GM12878 (cell line): ENCODE results near the gene SEPTIN5. TPM values are rescaled to one million over a fixed set of nuclear protein-coding genes. Genes with fewer than 3 reads are reported as not detected.

Experiments
- ATAC-seq: fragments of 200-7000 bp; cut with Tn5 transposase; 3 replicates; pipeline ENCODE4 v1.9.1; 2020; ENCODE audit warnings: mild to moderate bottlenecking, moderate library complexity
- BruUV-seq: library from RNA; stranded (reverse); fragments of 400-500 nt; replicated peaks from 2 replicates; lab custom pipeline; 2021; lab: Mats Ljungman, UMichigan
- CTCF ChIA-PET: fragments of 300-600 bp; sonication (Branson Sonifier 250); formaldehyde crosslinking; extraction: SDS; loops from one replicate; lab custom pipeline; 2021; ENCODE audit warnings: inconsistent platforms; lab: Yijun Ruan, JAX
- POLR2A ChIA-PET: fragments of 350-600 bp; formaldehyde crosslinking; extraction: SDS; loops from one replicate; lab custom pipeline; 2021; ENCODE audit warnings: inconsistent platforms; lab: Charles Lee
- RAD21 ChIA-PET: fragments of 300-600 bp; sonication (Branson Sonifier 250); formaldehyde crosslinking; loops from one replicate; lab custom pipeline; 2023; ENCODE audit warnings: antibody characterized with exemption; ENCODE audit not compliant: unreplicated experiment; lab: Charles Lee
- SMC1A ChIA-PET: fragments of 300-600 bp; sonication (Branson Sonifier 250); formaldehyde crosslinking; loops from one replicate; lab custom pipeline; 2023; ENCODE audit not compliant: unreplicated experiment, uncharacterized antibody; lab: Charles Lee
- DNase-seq: peaks from one replicate; pipeline ENCODE4 v3.0.0-alpha.2; 2011; ENCODE audit warnings: low read depth, low spot score
- FAIRE-seq: peaks from 3 replicates; lab custom pipeline; 2011; peaks lifted over from hg19 to GRCh38; lab: Jason Lieb, UNC
- H2AFZ ChIP-seq: 2 replicates; pipeline ENCODE4 v1.6.0; 2011; ENCODE audit warnings: low read depth, low read length, control low read depth; ENCODE audit not compliant: control insufficient read depth
- H3K27ac ChIP-seq: 2 replicates; pipeline ENCODE4 v1.5.1; 2011; ENCODE audit warnings: control low read depth; ENCODE audit not compliant: control insufficient read depth, insufficient read depth
- H3K27me3 ChIP-seq, 2 experiments: replicated peaks in 1 of 2; 2 replicates each; pipeline versions ENCODE4 v1.6.0 to v1.6.1; 2011; ENCODE audit warnings: low read length in 1 of 2; ENCODE audit not compliant: control insufficient read depth in 2 of 2, insufficient read depth in 2 of 2
- H3K36me3 ChIP-seq, 2 experiments: 2 replicates each; pipeline ENCODE4 v1.5.1; 2011; ENCODE audit warnings: low read length in 1 of 2; ENCODE audit not compliant: control insufficient read depth in 2 of 2, insufficient read depth in 2 of 2
- H3K4me1 ChIP-seq: 2 replicates; pipeline ENCODE4 v1.6.1; 2011; ENCODE audit warnings: mild to moderate bottlenecking, low read length, moderate library complexity, mixed read lengths; ENCODE audit not compliant: control insufficient read depth, insufficient read depth
- H3K4me2 ChIP-seq: 2 replicates; pipeline ENCODE4 v1.6.0; 2011; ENCODE audit warnings: control low read depth; ENCODE audit not compliant: control insufficient read depth, insufficient read depth
- H3K4me3 ChIP-seq: fragments of 200-600 bp; sonication (generic); 2 replicates; pipeline ENCODE4 v1.5.1; 2016
- H3K79me2 ChIP-seq: 2 replicates; pipeline ENCODE4 v1.6.0; 2011; ENCODE audit warnings: low read length; ENCODE audit not compliant: control insufficient read depth, insufficient read depth
- H3K9ac ChIP-seq: 2 replicates; pipeline ENCODE4 v1.8.0; 2011; ENCODE audit warnings: low read length, control low read depth, mixed read lengths; ENCODE audit not compliant: control insufficient read depth, insufficient read depth
- H3K9me3 ChIP-seq: replicated peaks from 3 replicates; pipeline ENCODE4 v1.5.1; 2011; ENCODE audit warnings: mild to moderate bottlenecking, low read length; ENCODE audit not compliant: control insufficient read depth, insufficient read depth
- H4K20me1 ChIP-seq: 2 replicates; pipeline ENCODE4 v1.6.0; 2011; ENCODE audit not compliant: control insufficient read depth, insufficient read depth
- IRF5 ChIP-seq: fragments of 450-650 bp; IDR thresholded peaks from 2 replicates; pipeline ENCODE4 v1.6.1; 2017; ENCODE audit warnings: borderline replicate concordance
- SMAD5 ChIP-seq: IDR thresholded peaks from 2 replicates; pipeline ENCODE4 v1.6.1; 2016; ENCODE audit warnings: antibody characterized with exemption, low read depth
- YBX1 ChIP-seq: fragments of 450-650 bp; IDR thresholded peaks from 2 replicates; pipeline ENCODE4 v1.6.1; 2016; ENCODE audit warnings: antibody characterized with exemption
- YY1 ChIP-seq: IDR thresholded peaks from 2 replicates; pipeline ENCODE4 v1.6.1; 2011; ENCODE audit warnings: low read depth, mild to moderate bottlenecking, low read length
- ZZZ3 ChIP-seq: IDR thresholded peaks from 2 replicates; pipeline ENCODE4 v1.6.1; 2011; ENCODE audit warnings: low read depth; ENCODE audit not compliant: control insufficient read depth, insufficient read length
- WGBS: methylation state at CpG from one replicate; pipeline ENCODE4 v1.1.6; 2016; ENCODE audit warnings: low lambda C conversion rate; ENCODE audit not compliant: insufficient replicate concordance, insufficient coverage; ENCODE audit errors: missing lambda C conversion rate; 5-methylcytosine and 5-hydroxymethylcytosine counted together
- in situ Hi-C: fragments of 300-500 bp; cut with MboI; formaldehyde crosslinking; loops from 9 replicates; pipeline ENCODE4 v1.14.3; 2018; ENCODE audit warnings: mixed read lengths
- intact Hi-C: fragments of 100-400 bp; cut with micrococcal nuclease; formaldehyde crosslinking; loops from one replicate; pipeline ENCODE4 v1.14.2; 2022; ENCODE audit not compliant: unreplicated experiment
- polyA plus RNA-seq, 11 experiments: library from polyadenylated mRNA; depleted of rRNA in 4 of 11; unstranded in 6 of 11; stranded (reverse) in 5 of 11; fragments of >200 nt; fragmentation: Nextera tagmentation in 4 of 11; fragmentation: Illumina TruSeq in 1 of 11; extraction: Ambion mirVana in 4 of 11; extraction: Trizol in 1 of 11; gene quantifications; 1 replicate in 1 of 11; 2 replicates in 10 of 11; pipeline versions ENCODE4 v1.2.1 to v1.2.3, GENCODE V29; 2011 to 2016; ENCODE audit warnings: inconsistent platforms in 2 of 11, missing spikeins in 2 of 11, low read depth in 1 of 11
- total RNA-seq, 4 experiments: library from RNA; depleted of rRNA in 3 of 4; stranded (reverse); fragments of >200 nt in 3 of 4; fragmentation: Illumina TruSeq in 1 of 4; extraction: Trizol in 1 of 4; gene quantifications; 2 replicates each; pipeline versions ENCODE4 v1.2.1 to v1.2.3, GENCODE V29; 2013 to 2021

The SEPTIN5 gene
- total and polyA plus RNA-seq, 10 of the 15 experiments (the other 5 are each of a cell fraction or from before 2014, with no cell fraction given): 0.13 to 1.1 (median 0.34) TPM; not detected in 5

- Histone ChIP-seq H2AFZ (no peak overlapping the region), H3K27ac (no peak overlapping the region), H3K79me2 (no peaks in the 10 kb centered on the region), H3K4me3 (no peak overlapping the region), H3K36me3 (no peaks in the 10 kb centered on the region), H3K4me1 (no peaks in the 10 kb centered on the region), H3K27me3 (no peaks in the 10 kb centered on the region), H4K20me1 (no peaks in the 10 kb centered on the region), H3K4me2 (no peak overlapping the region), H3K9me3 (no peaks in the 10 kb centered on the region), H3K9ac (no peak overlapping the region)
- BruUV-seq: no TSS peak
- no peak for DNase-seq
- no peak for TF ChIP-seq ZZZ3
- TF ChIP-seq YBX1: no peak
- TF ChIP-seq SMAD5: no peak
- TF ChIP-seq IRF5: no peak
- TF ChIP-seq YY1: no peak
- ChIA-PET POLR2A (no interaction called here), SMC1A (no interaction called here), RAD21 (no interaction called here), CTCF (interaction anchor here (0.6 kb wide), 1 partner anchor 258 kb away, joined by 4 read pairs; no protein-coding TSS in a partner anchor)
- in situ Hi-C loops: no loop called here
- no peak for ATAC-seq
- WGBS: 70% methylated on average over 6 of the region's 6 CpGs
- intact Hi-C loops: no loop called here
- no peak for FAIRE-seq
These were observed 13.4 kb upstream of the SEPTIN5 start for GRCh38 chr22:19700790-19701419.
